ENCODE measurements around the gene ADSS1.

DNA sequence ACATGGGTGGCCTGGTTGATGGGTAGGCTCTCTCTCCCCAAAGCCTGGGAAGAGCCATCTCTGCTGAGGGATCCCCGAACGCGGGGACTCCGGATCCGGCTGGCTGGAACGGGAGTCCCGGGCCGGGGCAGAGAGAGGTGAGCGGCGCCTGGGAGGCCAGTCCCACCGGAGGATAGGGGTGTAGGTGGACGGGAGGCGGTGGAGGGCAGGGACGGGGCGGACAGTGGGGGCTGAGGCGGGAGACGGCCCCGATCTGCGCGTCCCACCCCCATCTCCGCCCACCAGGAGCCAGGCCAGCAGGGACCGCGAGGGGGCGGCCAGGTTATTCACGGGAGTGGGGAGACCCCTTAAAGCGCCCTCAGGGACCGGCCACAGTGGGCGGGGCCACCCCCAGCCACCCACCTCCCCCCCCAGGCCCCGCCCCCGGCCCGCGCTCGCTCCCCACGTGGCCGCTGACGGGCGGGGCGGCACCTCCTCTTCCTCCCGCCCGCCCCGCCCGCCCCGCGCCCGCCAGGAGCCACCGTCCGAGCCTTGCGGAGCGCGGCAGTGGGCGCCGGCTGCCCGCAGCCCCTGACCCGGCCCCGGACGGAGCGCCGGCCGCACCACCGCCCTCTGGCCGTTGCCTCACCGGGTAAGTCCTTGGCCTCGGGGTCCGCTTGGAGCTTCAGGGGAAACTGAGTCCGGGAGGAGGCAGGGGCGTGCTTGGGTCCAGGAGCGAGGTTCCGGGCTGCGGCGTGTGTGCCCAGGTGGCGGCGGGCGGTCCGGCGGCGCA is 34.7 kb upstream of the ADSS1 start, which contains the start of gene INF2:
- TF ChIP-seq, protein P1, sequence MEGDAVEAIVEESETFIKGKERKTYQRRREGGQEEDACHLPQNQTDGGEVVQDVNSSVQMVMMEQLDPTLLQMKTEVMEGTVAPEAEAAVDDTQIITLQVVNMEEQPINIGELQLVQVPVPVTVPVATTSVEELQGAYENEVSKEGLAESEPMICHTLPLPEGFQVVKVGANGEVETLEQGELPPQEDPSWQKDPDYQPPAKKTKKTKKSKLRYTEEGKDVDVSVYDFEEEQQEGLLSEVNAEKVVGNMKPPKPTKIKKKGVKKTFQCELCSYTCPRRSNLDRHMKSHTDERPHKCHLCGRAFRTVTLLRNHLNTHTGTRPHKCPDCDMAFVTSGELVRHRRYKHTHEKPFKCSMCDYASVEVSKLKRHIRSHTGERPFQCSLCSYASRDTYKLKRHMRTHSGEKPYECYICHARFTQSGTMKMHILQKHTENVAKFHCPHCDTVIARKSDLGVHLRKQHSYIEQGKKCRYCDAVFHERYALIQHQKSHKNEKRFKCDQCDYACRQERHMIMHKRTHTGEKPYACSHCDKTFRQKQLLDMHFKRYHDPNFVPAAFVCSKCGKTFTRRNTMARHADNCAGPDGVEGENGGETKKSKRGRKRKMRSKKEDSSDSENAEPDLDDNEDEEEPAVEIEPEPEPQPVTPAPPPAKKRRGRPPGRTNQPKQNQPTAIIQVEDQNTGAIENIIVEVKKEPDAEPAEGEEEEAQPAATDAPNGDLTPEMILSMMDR (IDR thresholded peaks at IDR 0.05) = no peak
- no peak for TF ChIP-seq POLR2A (IDR thresholded peaks at IDR 0.05)

All from vagina (tissue), 2 donors.